Astrocyte (in vitro differentiated cells and primary cell): ENCODE data around the gene BCL11B. TPM values are rescaled to one million over a fixed set of nuclear protein-coding genes. Genes with fewer than 3 reads are reported as not detected.
"Not testable (repeated sequence)": the region's sequence is repeated elsewhere in the genome, so short reads cannot be mapped to it uniquely, and the experiment has no call there.

Source experiments
- DNase-seq: peaks from one replicate; pipeline ENCODE4 v3.0.0-alpha.2; 2010; ENCODE audit warnings: low read depth
- FAIRE-seq: peaks from 2 replicates; lab custom pipeline; 2011; peaks lifted over from hg19 to GRCh38; lab: Jason Lieb, UNC
- H2AFZ ChIP-seq: 2 replicates; pipeline ENCODE4 v1.6.0; 2012; ENCODE audit warnings: low read depth, low read length, inconsistent platforms
- H3K27ac ChIP-seq: 2 replicates; pipeline ENCODE4 v1.5.1; 2011; ENCODE audit warnings: low read depth, low read length, inconsistent platforms
- H3K27me3 ChIP-seq: 2 replicates; pipeline ENCODE4 v1.6.0; 2011; ENCODE audit warnings: low read length, inconsistent platforms; ENCODE audit not compliant: insufficient read depth
- H3K36me3 ChIP-seq: 2 replicates; pipeline ENCODE4 v1.5.1; 2011; ENCODE audit warnings: low read length, inconsistent platforms; ENCODE audit not compliant: insufficient read depth
- H3K4me1 ChIP-seq: 2 replicates; pipeline ENCODE4 v1.5.1; 2011; ENCODE audit warnings: low read length, inconsistent platforms; ENCODE audit not compliant: insufficient read depth
- H3K4me2 ChIP-seq: 2 replicates; pipeline ENCODE4 v1.6.0; 2012; ENCODE audit warnings: low read length, inconsistent platforms
- H3K4me3 ChIP-seq: 2 replicates; pipeline ENCODE4 v1.5.1; 2011; ENCODE audit warnings: low read depth, mild to moderate bottlenecking, low read length, inconsistent platforms; ENCODE audit not compliant: insufficient read depth
- H3K79me2 ChIP-seq: 2 replicates; pipeline ENCODE4 v1.6.0; 2012; ENCODE audit warnings: mild to moderate bottlenecking, low read length, inconsistent platforms; ENCODE audit not compliant: insufficient read depth
- H3K9ac ChIP-seq: 2 replicates; pipeline ENCODE4 v1.6.0; 2012; ENCODE audit warnings: mild to moderate bottlenecking, low read length, inconsistent platforms
- H3K9me3 ChIP-seq: 2 replicates; pipeline ENCODE4 v1.5.1; 2012; ENCODE audit warnings: low read depth, mild to moderate bottlenecking, low read length, inconsistent platforms; ENCODE audit not compliant: insufficient read depth
- H4K20me1 ChIP-seq: 2 replicates; pipeline ENCODE4 v1.6.0; 2012; ENCODE audit warnings: low read length, inconsistent platforms; ENCODE audit not compliant: insufficient read depth
- H3K27ac Mint-ChIP-seq: one replicate; pipeline ENCODE4 v1.8.0; 2021; ENCODE audit warnings: mild to moderate bottlenecking, mixed read lengths; ENCODE audit not compliant: unreplicated experiment
- H3K27me3 Mint-ChIP-seq: one replicate; pipeline ENCODE4 v1.8.0; 2021; ENCODE audit warnings: low read depth, mixed read lengths; ENCODE audit not compliant: unreplicated experiment
- H3K36me3 Mint-ChIP-seq: one replicate; pipeline ENCODE4 v1.8.0; 2021; ENCODE audit warnings: low read depth, mixed read lengths; ENCODE audit not compliant: unreplicated experiment
- H3K4me1 Mint-ChIP-seq: one replicate; pipeline ENCODE4 v1.8.0; 2021; ENCODE audit warnings: low read depth, mixed read lengths; ENCODE audit not compliant: unreplicated experiment
- H3K4me3 Mint-ChIP-seq: one replicate; pipeline ENCODE4 v1.8.0; 2021; ENCODE audit warnings: mild to moderate bottlenecking, moderate library complexity, mixed read lengths; ENCODE audit not compliant: unreplicated experiment
- H3K9me3 Mint-ChIP-seq: one replicate; pipeline ENCODE4 v1.8.0; 2021; ENCODE audit warnings: mild to moderate bottlenecking, mixed read lengths; ENCODE audit not compliant: unreplicated experiment
- EZH2 ChIP-seq: IDR thresholded peaks from 2 replicates; pipeline ENCODE4 v1.6.1; 2012; ENCODE audit warnings: mild to moderate bottlenecking, low read length, inconsistent platforms; ENCODE audit not compliant: insufficient read depth
- total RNA-seq: library from RNA; stranded (reverse); gene quantifications from 2 replicates; pipeline ENCODE4 v1.2.1, GENCODE V29; 2021
- TF ChIP-seq, protein P1 (sequence below): IDR thresholded peaks from 2 replicates; pipeline ENCODE4 v1.5.1; 2011; ENCODE audit warnings: low read depth, mild to moderate bottlenecking, inconsistent platforms, low read length, moderate library complexity; ENCODE audit not compliant: insufficient read depth

Gene BCL11B
- total RNA-seq, 1 donor from 2014 or later: 1.1 TPM

DNA sequence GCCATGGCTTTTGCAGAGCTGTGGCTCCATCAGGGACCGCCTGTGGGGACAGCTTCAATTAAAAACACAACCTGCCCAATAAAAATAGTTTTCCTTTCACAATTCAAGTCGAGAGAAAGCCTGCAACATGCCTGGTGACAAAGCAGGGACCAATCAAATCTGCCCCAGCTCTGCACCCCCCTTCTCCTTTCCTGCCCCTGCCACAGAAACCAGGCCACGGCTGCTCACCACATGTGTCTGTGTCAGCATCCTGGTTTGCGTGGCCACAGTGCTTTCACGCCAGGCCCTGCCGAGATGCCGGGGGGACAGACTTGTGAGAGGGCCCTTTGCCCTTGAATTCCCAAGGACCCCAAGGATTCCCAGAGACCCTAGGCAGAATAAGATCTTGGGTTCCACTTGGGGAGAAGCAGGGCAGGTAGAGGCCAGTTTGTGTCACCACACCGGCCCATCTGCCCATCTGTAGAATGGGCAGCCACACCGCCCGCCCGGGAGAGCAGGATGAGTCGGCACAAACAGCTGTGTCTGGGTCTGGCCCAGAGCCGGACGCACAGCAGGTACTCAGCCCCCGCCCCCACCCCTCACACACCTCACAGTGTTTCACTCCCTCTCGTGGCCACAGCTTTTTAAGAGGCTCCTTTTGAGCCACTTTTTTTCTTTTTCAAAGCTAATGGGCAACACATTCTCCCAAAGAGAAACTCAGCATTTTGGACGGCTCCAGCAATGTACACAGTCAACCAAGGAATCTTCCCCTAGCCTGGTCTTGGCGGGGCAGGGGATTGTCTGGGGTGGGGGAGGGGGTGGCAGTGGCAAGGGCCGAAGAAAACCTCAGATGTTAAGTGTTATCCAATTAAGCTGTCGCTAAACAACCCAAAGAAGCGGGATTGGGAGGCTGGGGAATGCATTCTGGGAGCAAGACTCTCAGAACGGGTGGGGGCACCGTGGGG lies 41.5 kb downstream of the BCL11B start:
- H3K9me3 Mint-ChIP-seq: peaks cover 18% of the 10 kb centered on the region
- no peak for TF ChIP-seq EZH2
- no peak overlapping the region for H3K4me2 ChIP-seq
- no peaks in the 10 kb centered on the region for H4K20me1 ChIP-seq
- H3K9me3 ChIP-seq: peaks cover 21% of the 10 kb centered on the region
- H3K27me3 ChIP-seq: no peaks in the 10 kb centered on the region
- FAIRE-seq: no peak
- H3K4me3 ChIP-seq: no peak overlapping the region
- H3K4me3 Mint-ChIP-seq: no peak overlapping the region
- no peaks in the 10 kb centered on the region for H3K36me3 ChIP-seq
- H3K27me3 Mint-ChIP-seq: peaks cover 21% of the 10 kb centered on the region
- no peak overlapping the region for H3K9ac ChIP-seq
- no peaks in the 10 kb centered on the region for H3K4me1 ChIP-seq
- no peaks in the 10 kb centered on the region for H3K79me2 ChIP-seq
- H3K4me1 Mint-ChIP-seq: peaks cover 1% of the 10 kb centered on the region
- peaks cover 14% of the 10 kb centered on the region for H3K36me3 Mint-ChIP-seq
- no peak for DNase-seq
- H3K27ac Mint-ChIP-seq: no peak overlapping the region
- H3K27ac ChIP-seq: no peak overlapping the region
- no peak overlapping the region for H2AFZ ChIP-seq

DNA sequence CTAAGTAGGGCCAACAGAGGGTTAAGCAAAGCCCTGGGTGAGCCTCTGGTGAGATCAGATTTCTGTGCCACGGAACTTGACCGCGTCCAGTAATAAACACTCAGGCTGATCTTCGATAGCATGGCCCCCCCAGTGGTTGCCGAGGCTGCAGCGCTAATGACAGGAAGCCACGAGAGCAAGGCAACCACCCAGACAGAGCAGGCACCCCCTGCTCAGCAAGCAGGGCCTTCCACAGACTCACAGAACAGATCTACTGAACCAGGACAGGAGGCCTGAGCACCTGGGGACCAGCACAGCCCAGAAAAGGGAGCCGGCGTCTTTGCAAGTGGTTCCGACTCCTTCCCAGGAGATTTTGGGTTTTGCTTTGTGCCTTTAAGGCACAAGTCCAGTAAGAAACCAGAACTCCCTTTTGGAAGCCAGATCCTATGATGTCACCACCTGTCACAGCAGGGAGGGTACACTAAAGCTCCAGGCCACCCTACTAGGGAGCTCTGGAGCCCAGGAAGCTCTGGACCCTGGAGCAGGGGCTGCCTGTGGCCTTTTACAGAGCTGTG lies 42.3 kb downstream of the BCL11B start:
- no peak overlapping the region for H3K4me2 ChIP-seq
- TF ChIP-seq EZH2: no peak
- TF ChIP-seq, protein P1, sequence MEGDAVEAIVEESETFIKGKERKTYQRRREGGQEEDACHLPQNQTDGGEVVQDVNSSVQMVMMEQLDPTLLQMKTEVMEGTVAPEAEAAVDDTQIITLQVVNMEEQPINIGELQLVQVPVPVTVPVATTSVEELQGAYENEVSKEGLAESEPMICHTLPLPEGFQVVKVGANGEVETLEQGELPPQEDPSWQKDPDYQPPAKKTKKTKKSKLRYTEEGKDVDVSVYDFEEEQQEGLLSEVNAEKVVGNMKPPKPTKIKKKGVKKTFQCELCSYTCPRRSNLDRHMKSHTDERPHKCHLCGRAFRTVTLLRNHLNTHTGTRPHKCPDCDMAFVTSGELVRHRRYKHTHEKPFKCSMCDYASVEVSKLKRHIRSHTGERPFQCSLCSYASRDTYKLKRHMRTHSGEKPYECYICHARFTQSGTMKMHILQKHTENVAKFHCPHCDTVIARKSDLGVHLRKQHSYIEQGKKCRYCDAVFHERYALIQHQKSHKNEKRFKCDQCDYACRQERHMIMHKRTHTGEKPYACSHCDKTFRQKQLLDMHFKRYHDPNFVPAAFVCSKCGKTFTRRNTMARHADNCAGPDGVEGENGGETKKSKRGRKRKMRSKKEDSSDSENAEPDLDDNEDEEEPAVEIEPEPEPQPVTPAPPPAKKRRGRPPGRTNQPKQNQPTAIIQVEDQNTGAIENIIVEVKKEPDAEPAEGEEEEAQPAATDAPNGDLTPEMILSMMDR: no peak
- H4K20me1 ChIP-seq: no peaks in the 10 kb centered on the region
- Mint-ChIP-seq H3K27me3 (peaks cover 25% of the 10 kb centered on the region), H3K4me3 (no peak overlapping the region), H3K4me1 (no peaks in the 10 kb centered on the region), H3K9me3 (peaks cover 15% of the 10 kb centered on the region), H3K27ac (no peak overlapping the region), H3K36me3 (peaks cover 12% of the 10 kb centered on the region)
- H3K4me1 ChIP-seq: no peaks in the 10 kb centered on the region
- H3K9ac ChIP-seq: no peak overlapping the region
- H3K27me3 ChIP-seq: no peaks in the 10 kb centered on the region
- peaks cover 17% of the 10 kb centered on the region for H3K9me3 ChIP-seq
- H3K79me2 ChIP-seq: no peaks in the 10 kb centered on the region
- no peak overlapping the region for H2AFZ ChIP-seq
- FAIRE-seq (no peak), DNase-seq (peak; percentile 14)
- H3K27ac ChIP-seq: no peak overlapping the region
- H3K4me3 ChIP-seq: no peak overlapping the region
- H3K36me3 ChIP-seq: no peaks in the 10 kb centered on the region

DNA sequence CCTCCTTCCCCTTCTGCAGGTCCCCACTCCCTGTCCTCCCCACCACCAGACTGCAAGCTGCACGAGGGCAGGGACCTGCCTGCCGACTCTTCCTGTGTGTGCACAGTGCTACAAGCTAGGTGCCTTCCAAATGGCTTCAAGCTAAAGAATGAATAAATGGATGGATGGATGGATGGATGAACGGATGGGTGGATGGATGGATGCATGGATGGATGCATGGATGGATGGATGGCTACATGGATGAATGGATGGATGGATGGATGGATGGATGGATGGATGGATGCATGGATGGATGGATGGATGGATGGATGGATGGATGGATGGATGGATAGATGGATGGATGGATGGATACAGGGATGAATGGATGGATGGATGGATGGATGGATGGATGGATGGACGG lies 43.2 kb downstream of the BCL11B start:
- not testable (repeated sequence) for FAIRE-seq, H3K9ac ChIP-seq, DNase-seq, H3K4me1 ChIP-seq, H3K4me2 ChIP-seq, H3K27ac ChIP-seq, H3K9me3 ChIP-seq, H4K20me1 ChIP-seq, H3K27ac Mint-ChIP-seq, H3K27me3 ChIP-seq, H3K9me3 Mint-ChIP-seq, H3K36me3 ChIP-seq, H3K79me2 ChIP-seq, H2AFZ ChIP-seq, H3K4me3 ChIP-seq, H3K4me3 Mint-ChIP-seq, H3K4me1 Mint-ChIP-seq
- H3K36me3 Mint-ChIP-seq: peaks cover 14% of the 10 kb centered on the region
- peaks cover 29% of the 10 kb centered on the region for H3K27me3 Mint-ChIP-seq
